Mammary epithelial cell (primary cell): ENCODE results near the gene ENPP5.

ENCODE experiments used
- CTCF ChIP-seq, 2 donors: IDR thresholded peaks in 1 of 2; conservative IDR thresholded peaks in 1 of 2; 2 replicates each; pipeline ENCODE4 v1.5.1; 2011 to 2012; ENCODE audit warnings: inconsistent platforms in 2 of 2, low read length in 2 of 2, mild to moderate bottlenecking in 2 of 2, control low read depth in 1 of 2, low read depth in 1 of 2; ENCODE audit not compliant: insufficient read depth in 1 of 2; ENCODE audit errors: extremely low read depth in 1 of 2
- EZH2 ChIP-seq: IDR thresholded peaks from 2 replicates; pipeline ENCODE4 v1.6.1; 2012; ENCODE audit warnings: low read length, inconsistent platforms, borderline replicate concordance

GRCh38 chr6:46118157-46118556 lies 52.6 kb downstream of the ENPP5 start:
- TF ChIP-seq CTCF (conservative IDR thresholded peaks at IDR 0.05 in 1 of 2, IDR thresholded peaks at IDR 0.05 in 1 of 2; ENCODE audit: extremely low read depth in 1 of 2, insufficient read depth in 1 of 2, low read depth in 1 of 2, low read length in 2 of 2) (no peak), EZH2 (no peak)
